GM19240 (cell line): Measurements from ENCODE around the gene ARHGEF3.
A peak's percentile ranks its signal among the peaks of the same experiment; 100 is the strongest.
"Not testable (repeated sequence)": the region's sequence is repeated elsewhere in the genome, so short reads cannot be mapped to it uniquely, and the experiment has no call there.

Source experiments
- DNase-seq: peaks from one replicate; pipeline ENCODE4 v3.0.0; 2011; ENCODE audit warnings: low spot score; ENCODE audit not compliant: insufficient read length

Gene ARHGEF3

GRCh38 chr3:56772952-56773938, 28.5 kb downstream of the ARHGEF3 start:
- DNase-seq = no peak

- no peak for DNase-seq
Measured at GRCh38 chr3:56771376-56771775, 30.4 kb downstream of the ARHGEF3 start.

- no peak for DNase-seq
Measured at GRCh38 chr3:56769116-56769707, 32.5 kb downstream of the ARHGEF3 start.

GRCh38 chr3:56764904-56765547, 36.7 kb downstream of the ARHGEF3 start:
- no peak for DNase-seq

DNA sequence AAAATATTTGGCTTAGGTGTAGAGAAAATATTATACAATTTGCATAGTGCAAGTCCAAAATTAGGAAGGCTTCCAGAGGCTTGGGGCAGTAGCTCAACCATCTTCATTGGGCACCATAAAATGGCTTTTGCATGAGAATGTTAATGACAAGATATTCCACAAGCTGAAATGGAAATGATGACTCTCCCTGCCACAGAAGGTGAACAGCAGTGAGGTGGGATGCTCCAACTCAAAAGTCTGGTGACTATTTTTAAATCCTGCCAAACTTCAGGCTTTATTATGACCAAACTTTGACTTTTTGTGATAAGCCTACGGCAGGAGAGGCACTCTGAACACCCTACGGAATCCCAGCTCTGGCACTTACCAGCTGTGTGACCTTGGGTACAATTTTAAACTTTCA, 37.6 kb downstream of the ARHGEF3 start:
- no peak for DNase-seq

DNA sequence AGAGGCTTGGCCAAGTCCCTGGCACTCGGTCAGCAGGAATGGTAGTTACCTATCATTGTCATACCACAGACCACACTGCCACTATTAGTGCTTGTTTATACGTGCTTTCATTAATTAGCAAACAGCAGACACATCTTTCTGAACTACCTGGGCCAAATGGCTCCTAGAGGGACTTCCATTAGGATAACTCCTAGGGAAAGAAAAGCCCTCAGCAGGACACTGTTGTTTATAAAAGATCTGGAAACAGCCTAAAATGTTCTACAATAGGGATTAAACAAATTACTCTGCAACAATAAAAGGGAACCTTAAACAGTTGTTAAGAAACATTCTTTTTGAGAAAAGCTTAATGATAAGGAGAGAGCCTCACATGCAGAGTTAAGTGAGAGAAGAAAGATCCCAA, 38.5 kb downstream of the ARHGEF3 start:
- DNase-seq = no peak

GRCh38 chr3:56762718-56763117, 39.0 kb downstream of the ARHGEF3 start:
- no peak for DNase-seq

GRCh38 chr3:56761887-56762651, 39.7 kb downstream of the ARHGEF3 start:
- DNase-seq = no peak

- DNase-seq = no peak
Measured at GRCh38 chr3:56761023-56761422, 40.7 kb downstream of the ARHGEF3 start.

GRCh38 chr3:56759532-56759931, 42.2 kb downstream of the ARHGEF3 start:
- no peak for DNase-seq

- DNase-seq = no peak
Measured at GRCh38 chr3:56758539-56758981, 43.2 kb downstream of the ARHGEF3 start.

DNA sequence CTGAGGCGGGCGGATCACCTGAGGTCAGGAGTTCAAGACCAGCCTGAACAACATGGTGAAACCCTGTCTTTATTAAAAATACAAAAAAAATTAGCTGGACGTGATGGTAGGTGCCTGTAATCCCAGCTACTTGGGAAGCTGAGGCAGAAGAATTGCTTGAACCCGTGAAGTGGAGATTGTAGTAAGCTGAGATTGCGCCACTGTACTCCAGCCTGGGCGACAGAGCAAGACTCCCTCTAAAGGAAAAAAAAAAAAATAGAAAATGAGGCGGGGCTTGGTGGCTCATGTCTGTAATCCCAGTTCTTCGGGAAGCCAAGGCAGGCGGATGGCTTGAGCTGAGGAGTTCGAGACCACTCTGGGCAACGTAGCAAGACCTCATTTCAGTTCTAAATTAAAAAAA, 43.7 kb downstream of the ARHGEF3 start:
- not testable (repeated sequence) for DNase-seq

DNA sequence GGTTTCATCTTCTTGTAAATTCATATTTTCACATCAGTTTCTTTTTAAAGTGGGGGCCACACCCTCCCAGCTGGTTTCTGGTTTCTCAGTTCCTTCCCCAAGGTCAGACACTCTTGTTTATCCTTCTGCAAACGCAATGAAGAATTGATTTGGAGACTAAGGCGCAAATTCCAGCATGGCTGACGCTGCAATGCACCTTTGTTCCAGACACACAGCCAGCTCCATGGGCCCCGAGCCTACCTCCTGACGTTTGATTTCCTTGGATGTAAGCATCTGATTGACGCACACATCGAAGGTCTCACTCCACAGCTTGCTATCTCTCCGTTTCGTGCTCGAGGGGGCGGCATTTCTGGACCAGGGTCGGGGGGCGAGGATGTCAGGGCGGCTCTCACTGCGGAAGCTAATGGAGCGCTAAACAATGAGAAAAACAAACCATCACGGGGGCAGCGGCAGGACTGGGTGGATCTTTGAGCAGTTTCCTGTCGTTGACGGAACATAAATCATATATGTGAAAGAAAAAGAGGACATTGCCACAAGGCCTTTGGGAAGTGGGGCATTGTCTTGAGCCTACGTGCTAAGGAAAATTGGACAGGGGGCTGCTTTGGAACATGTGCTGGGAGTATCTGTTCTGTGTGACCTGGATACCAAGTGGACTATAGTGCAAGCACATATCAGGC, 46.9 kb downstream of the ARHGEF3 start:
- no peak for DNase-seq

- DNase-seq = peak; percentile 38
Measured at GRCh38 chr3:56753206-56753820, 48.4 kb downstream of the ARHGEF3 start.

GRCh38 chr3:56751056-56751707, 50.6 kb downstream of the ARHGEF3 start:
- DNase-seq = no peak

GRCh38 chr3:56748663-56749231, 53.0 kb downstream of the ARHGEF3 start:
- no peak for DNase-seq

DNA sequence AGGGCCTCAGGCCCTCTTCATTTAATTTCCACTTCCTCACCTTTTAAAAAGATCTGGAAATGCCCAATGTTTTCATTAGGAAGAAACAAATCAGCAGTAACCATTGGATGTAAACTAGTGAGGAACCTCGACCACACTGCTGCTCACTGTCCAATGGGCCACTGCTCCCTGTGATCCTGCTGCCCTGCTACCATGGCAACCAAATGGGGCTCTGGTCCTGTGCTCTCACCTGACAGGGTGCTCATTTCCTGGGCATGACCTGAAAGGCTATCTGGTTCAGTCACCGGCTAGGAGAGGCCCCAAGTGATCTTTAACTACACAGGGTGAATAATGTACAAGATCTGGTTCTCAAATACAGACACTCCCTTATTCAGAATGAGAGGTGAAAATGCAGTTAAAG, 54.6 kb downstream of the ARHGEF3 start:
- DNase-seq = no peak

DNA sequence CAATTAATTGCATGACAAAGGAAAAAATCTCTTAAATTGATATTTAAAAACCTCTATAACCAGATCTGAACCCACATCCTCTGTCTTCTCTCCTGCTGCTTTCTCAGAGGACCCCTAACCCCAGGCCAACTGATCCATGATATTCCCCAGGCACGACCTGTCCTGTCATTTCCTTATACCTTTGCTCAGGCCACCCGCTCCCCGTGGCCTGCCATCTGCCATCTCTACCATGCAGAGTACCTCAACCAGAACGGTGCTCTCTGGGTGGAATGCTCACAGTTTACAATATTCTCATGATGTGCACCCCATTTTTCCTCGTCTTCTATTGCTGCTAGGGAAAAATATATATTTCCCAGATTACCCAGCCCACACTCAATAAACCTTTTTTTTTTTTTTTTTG, 57.7 kb downstream of the ARHGEF3 start:
- no peak for DNase-seq

DNA sequence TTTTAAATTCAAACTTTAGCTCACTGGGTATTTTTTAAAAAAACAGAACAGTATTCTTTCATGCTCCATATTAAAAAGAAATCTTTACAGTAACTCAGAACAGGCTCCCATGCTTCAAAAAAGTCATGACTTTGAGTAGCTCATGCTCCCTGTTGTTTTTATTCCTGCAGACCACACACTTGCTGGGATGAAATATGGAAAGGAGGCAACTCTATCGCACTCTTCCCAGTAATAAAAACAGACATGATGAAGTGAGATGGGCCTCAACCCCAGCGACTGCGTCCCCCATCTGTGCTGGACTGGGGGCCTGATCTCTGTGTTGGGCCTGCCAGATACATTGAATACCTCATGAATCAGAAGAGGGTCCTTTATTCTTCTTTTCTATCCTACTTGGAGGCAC, 58.9 kb downstream of the ARHGEF3 start:
- DNase-seq = no peak

DNA sequence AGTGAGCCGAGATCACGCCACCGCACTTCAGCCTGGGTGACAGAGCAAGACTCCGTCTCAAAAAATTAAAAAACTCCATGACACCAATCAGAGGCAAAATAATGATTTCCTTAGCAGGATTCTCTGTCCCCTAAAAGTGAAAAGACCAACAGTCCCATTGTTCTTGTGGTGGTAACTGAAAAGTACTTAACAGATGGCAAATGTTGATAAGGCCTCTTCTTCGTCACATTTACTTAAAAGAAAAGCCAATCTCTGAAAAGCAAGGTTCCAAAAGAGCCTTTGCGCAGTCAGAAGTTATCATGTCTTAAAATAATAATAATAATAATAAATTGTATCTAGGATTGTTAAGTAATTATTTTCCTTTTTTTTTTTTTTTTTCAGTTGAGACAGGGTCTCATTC, 62.7 kb downstream of the ARHGEF3 start:
- no peak for DNase-seq
